ENCODE measurements around the gene SBF2.
"Not testable (repeated sequence)": the region's sequence is repeated elsewhere in the genome, so short reads cannot be mapped to it uniquely, and the experiment has no call there.

Gene SBF2

DNA sequence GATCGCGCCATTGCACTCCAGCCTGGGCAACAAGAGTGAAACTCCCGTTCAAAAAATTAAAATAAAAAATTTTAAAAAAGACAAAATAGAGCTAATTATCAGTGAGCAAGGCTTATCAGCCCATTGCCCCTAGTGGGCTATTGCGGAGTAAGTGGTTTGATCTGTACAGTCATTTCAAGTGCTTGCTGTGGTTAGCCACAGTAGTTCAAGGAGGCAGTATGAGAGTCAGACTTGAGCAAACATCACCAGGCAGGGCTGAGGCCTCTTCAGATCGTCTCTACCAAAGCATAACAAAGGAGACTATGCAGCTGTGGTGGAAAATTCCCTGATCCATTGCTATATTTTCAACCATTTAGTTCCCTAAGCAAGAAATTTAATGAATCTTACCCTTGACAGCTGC is 4.3 kb upstream of the SBF2 start:
- DNase-seq, result peak; percentile 25

DNA sequence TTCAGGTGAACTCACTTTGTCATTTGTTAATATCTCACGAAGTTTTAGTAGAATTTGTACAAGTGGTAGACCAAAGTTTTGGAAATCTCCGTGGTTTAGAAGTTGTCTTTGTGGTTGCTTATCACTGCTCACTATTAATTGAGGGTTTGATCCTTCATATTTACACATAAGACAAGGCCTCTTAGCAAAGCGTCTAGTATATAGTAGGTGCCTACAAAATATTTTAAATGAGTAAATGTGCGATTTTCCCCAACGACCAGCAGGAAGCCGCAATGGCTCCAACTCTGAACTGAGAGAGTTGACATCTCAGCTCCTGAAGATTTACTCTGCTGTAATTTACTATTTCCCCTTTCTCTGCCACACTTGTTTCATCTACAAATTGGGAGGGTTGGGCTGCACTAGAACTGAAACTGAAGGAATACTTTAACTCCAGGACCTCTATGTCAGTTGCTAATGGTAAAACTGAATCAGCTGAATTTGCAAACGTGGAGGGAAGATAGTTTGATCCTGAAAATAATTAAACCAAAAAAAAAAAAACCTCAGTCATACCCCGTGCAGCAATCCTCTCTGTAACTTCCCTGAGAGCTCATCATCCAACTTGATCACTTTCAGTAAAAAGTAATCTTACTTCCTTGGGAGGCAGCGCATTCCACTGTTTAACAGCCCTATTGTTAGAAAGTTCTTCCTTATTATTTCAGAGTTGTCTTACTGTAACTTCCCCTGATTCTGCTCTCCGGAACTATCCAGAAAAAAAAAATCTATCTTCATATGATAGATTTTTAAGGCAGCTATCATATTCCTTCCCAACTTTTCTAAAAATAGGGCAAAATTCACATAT is 1.3 kb upstream of the SBF2 start:
- DNase-seq, result no peak

DNA sequence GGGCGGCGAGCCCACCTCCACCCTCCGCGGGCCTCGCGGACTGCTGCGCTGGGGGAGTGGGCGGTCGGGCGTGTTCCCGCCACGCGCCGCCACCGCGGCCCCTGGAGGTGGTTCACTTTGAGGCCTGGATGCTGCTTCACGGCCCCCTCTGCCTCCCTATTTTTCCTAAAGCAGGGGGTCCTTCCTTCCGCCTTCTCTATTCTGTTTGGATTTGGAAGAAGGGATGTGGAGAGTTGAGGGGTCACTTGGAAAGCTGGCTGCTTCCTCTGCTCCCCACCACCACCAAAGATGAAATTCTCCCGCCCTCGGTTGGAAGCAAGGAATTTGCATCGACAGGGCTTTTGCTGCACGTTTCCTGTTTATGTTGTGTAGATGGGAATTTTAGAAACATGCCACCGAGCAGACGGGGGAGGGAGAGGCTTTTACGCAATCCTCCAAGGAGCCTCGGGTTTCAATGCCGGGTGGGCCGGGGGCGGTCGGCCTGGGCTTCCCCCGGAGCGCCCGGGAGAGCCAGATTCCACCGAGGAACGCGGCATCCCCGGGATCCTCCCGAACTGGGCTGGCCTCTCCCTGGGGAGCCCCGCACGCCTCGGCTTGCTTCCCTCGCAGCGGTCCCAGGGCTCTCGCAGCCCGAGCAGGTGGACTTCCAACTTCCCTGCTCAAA is 403 bp upstream of the SBF2 start:
- no peak for DNase-seq

DNA sequence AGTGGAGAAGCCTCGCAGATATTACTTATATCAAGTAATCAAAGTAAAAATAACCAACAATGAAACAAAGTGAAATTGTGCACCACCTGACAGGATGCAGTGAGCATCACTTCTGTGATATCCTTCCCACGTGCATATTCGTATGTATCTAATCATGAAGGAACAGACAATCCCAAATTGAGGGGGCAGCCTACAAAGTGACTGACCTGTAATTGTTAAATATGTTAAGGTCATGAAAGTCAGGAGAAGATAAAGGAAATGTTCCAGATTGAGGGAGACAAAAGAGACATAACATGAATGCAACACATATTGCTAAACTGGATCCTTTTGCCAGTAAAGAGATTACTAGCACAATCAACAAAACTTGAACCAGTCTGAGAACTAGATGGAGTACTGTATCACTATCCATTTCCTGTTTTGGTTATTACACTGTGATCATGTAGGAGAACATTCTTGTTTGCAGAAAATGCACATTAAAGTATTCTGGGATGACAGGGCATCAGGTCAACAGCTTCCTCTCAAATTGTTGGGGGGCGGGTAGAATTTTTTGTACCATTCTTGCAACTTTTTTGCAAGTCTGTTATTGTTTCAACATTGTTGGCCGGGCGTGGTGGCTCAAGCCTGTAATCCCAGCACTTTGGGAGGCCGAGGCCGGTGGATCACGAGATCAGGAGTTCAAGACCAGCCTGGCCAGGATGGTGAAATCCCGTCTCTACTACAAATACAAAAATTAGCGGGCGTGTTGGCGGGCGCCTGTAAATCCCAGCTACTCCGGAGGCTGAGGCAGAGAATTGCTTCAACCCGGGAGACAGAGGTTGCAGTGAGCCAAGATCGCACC is 2.0 kb downstream of the SBF2 start:
- DNase-seq, result no peak

DNA sequence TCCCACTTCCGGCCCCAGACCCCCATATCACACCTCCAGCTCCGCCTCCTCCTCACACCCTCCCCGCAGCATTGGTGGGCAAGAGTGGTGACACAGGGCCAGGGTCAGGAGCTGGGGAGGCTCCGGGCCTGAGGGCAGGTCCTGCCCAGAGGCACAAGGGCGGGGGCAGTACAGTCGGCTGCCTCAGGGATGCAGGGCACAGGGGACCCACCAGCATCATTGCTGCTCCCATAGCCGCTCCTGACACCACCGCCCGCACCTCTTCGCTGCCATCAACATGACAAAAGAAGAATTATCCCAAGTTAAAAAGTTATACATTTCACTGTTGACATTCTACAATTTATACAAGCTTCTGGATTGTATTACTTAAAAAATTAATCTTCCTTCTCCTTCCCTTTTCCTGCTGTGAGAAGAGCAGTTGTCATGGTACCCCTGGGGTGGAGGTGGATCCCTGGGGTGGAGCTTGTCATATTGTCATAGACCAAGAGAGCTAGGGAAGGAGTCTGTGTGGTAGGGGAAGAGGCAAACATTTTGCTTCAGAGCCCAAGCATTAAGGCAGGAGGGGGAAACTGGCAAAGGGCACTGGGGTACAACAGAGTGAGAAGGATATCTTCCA is 4.1 kb downstream of the SBF2 start:
- no peak for DNase-seq

DNA sequence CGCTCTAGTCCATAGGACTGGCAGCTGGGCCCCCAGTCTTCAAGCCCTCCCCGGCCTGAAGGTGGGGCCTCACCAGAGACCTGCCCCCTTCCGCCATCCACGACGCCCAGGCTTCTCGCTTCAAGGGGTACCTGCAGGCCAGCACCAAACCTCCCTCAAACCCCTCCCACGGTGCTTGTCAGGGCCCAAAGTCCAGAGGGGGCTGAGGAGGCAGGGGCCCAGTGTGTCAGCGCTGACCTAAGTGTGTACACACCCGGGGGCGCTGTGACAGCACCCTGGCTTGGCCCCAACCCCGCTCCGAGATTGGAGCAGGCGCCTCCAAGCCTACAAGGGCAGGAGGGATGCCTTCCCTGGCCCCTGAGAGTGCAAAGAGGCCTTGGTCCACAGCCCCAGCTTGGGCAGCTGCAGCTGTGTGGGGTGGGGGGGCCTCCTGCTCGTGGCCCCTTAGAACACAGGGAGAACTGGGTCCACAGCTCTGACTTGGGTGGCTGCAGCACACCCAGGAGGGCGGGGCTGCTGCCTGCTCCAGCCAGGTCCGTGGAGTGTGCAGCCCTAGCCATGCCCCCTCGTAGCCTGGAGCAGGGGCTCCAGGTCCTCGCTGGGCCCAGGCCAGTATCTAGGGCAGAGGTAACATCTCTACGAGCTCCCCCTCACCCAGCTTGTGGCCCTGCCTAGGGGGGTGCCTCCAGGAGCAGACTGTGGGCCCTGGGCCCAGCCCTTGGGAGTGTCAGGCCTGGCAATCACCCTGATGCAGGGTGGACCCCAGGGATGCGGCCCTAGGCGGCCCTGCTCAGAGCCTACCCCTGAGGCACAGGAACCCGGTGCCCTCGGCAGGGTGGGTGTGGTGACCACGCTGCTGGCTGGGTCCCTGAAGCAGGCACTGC is 4.9 kb downstream of the SBF2 start:
- DNase-seq, result no peak

DNA sequence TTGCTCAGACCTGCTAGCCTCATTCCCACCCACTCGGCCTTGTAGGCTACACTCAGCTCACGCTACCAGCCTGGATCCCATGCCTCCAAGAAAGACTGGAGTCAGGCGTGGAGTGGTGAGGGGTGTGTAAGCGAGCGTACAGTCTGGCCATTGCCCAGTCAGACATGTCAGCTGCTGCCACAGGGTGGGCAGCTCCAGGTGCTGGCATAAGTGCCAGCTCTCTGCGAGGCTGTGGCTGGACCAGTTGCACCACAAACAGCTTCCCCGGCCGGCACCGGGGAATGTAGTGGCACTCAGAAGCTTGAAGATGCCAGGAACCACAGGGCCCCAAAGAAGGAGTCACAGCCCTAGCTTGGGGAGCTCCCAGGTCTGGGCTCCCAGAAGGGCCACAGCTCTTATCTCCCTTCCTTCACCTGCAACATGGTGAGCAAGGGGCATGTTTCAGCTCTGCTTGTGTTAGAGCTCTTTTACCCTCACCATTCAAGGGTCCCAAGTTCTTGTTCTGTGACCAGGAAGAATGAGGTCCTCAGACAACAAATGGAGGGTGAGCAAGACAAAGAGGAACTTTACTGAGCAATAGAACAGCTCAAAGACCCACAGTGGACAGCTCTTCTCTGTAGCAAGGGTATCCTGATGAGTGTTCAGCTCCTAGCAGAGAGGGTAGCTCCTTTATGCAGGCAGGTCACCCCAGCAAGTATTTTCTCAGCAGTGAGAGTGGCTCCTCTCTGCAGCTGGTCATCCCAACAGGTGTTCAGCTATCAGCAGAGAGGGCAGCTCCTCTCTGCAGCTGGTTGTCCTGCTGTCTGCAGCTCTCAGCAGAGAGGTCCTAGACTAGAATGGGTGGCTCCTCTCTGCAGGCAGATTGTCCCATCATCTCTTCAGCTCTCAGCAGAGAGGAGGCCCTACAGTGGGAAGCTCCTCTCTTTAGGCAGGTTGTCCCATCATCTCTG is 6.0 kb downstream of the SBF2 start:
- DNase-seq, result no peak

DNA sequence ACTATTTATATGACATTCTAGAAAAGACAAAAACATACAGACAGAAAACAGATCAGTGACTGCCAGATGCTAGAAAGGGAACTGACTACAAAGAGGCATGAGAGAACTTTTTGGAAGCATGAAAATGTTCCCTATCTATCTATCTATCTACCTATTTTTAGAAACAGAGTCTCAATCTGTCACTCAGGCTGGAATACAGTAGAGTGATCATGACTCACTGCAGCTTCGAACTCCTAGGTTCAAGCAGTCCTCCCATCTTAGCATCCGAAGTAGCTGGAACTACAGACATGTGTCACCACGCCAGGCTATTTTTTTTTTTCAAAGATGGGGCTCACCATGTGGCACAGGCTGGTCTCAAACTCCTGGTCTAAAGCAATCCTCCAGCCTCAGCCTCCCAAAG is 6.9 kb downstream of the SBF2 start:
- DNase-seq, result no peak

DNA sequence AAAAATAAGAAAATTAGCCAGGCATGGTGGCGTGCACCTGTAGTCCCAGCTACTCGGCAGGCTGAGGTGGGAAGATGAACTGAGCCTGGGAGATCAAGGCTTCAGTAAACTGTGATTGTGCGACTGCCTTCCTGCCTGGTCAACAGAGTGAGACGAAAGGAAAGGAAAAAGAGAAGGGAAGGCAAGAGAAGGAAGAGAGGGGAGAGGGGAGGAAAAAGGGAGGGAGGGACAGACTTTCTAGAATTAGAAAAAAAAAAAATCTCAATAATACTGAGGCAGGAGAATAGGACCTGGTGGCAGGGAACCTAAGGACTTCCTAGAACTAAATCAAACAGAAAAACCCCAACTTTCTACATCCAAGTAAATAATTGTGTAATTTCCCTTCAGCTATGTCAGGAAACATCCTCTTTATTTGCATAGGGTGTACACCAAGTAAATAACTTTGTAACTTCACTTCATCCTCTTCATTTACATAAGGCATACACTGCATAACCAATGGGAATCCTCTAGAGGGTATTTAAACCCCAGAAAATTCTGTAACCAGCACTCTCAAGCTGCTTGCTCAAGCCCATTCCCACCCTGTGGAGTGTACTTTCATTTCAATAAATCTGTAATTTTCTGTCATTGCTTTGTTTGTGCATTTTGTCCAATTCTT is 8.7 kb downstream of the SBF2 start:
- DNase-seq, result no peak

DNA sequence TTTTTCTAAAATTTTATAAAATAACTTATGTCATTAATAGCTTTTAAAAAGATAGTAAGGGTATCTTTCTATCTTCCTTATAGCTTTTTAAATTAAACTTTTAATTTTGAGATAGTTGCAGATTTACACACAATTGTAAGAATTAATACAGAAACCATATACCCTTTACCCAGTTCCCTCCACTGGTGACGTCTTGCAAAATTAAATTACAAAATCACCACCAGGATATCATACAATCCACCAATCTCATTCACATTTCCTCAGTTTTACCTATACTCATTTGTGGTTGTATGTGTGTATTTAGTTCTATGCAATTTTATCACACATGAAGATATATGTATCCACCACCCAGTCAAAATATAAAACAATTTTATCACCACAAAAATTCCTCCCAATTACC is 10.0 kb downstream of the SBF2 start:
- no peak for DNase-seq

DNA sequence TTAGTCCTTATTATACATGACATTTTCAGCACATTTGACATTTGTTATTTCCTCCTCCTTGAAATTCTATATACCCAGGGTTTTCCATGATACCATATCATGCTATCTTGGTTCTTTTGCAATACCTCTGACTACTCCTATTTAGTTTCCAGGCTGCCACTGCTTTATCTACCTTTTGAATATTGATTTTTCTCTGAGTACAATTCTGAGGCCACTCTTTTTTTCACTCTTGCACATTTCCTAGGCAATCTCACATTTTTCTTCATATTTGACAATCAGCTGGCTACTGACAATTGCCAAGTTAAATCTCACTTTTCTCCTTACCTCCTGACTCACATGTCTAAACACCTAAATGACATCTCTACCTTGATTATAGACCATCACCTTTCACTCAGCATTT is 11.9 kb downstream of the SBF2 start:
- no peak for DNase-seq

DNA sequence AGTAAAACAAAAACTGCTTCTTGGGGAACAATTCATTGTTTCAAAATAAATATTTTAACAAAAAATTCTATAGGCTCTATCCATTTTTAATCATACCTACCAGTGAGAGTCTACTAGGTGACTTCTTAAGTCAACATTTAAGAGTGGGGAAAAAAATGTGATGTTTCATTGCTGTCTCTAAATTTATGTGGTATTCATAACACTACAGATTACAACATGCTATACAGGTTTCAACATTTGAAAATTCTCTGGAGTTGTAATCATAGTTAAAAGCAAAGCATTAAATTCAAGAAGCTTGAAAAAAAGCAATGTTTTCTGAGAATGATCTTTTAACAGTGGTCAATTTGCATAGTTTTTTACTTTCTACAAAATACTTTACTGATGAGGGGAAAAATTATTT is 18.3 kb downstream of the SBF2 start:
- DNase-seq, result no peak

DNA sequence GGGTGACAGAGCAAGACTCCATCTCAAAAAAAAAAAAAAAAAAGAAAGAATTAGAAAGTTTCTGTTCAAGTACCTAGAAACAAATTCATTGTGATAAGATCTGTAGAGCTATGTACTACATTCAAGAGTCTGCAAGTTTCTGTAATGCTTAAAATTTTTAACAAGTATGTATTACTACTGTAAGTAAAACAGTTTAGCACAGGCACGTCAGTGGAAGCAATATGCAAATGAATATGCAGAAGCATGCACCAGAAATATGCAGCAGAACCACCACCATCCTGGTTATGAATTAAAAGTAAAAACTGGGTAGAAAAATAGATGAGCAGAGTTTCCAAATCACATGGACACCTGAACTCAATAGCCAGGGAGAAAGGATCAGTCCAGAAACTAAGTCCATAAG is 19.3 kb downstream of the SBF2 start:
- DNase-seq, result no peak

DNA sequence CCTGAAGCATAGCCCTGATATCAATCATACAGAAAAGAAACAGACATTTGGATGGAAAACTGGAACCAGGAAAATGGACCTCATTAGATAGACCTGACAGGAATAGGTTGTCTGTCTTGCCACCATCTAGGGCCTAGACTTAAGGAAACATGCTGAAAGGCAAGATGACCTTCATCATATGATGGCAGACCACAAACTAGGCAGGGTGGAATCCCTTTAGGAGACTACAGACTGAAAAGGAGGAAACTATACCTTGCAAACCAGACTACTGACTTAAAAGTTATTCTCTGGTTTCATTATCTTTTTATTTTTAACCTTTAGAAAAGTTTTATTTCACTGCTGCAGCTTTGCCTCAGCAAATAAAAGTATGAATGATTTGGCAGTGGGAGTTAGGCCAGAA is 20.3 kb downstream of the SBF2 start:
- DNase-seq, result no peak

DNA sequence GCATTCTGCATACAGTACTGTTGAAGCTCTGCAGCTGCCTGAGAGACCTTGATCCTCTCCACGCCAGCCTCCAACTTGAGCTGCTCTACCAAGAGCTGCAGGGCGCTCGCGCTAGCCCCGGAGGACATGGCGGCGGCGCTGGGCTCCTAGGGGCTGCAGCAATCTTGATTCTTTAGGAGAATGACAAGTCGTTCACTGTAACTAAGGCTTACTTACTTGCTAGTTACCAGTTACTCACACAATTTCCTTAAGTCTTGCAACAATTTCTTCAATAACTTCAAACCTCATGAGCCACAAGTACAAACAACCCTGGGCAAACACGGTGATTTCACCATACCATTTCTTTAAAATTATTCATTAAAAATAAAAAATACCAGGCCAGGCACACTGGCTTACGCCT is 21.9 kb downstream of the SBF2 start:
- no peak for DNase-seq

DNA sequence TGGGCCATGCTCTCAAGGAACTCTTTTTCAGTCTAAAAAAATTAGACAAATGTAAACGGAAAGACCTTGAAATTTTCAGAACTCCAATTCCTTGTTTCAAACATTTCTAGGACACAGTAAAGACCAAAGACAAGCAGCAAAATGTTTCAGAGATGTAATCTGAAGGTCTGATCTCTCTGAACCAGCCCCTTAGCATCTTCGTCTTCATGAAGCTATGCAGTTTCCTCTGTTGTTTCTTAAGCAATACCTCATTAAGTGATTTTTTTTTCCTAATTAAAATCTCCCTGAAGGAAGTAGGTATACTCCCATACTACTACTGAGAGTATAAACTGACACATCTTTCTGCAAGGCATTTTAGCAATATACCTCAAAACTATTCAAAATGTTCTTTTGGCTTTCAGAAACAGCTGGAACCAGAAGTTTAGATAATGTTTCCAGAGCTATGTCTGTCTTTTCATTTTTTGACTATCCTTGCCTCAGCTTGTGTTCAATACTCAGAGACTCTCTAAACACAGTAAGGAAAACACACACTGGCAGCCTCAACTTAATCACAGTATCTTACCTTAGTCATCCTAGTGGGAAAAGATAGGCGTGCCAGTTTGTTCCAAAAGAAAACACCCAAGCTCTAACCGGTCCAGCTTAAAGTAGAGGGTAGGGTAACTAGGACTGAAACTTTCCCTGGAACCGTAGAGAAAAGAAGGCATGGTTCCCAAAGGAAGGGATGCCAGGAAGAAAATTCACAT is 25.1 kb downstream of the SBF2 start:
- DNase-seq, result no peak

DNA sequence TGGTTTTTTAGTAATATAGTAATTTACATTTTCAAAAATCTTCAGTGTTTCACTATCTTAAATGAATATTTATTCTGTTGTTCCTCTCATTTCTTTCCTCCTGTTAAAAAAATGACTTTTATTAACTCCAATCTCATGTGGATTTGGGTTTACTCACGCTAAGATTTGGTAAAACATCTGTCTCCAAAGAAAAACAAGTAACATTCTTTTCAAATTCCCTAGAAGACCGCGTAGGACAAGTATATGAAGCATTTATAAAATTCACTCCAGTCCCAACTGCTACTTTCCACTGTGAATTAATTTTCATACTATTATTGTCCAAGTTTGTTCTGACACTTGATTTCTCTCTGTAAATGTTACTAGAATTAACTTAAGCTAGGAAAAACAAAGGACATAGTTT is 26.2 kb downstream of the SBF2 start:
- DNase-seq, result no peak

DNA sequence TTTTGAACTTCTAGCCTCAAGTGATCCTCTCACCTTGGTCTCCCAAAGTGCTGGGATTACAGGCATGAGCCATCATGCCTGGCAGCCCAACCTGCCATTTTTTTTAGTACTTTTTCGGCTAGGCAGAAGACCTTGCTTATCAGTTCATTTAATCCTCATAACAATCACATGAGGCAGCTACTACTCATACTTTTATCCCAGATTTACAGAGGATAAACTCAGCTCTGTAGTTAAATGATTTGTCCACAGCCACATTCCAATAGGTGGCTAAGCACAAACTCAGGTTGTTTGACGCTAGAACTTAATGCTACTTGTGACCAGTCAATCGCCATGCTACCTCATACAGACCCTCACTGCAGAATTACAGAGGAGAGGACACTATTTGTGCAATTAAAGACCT is 28.1 kb downstream of the SBF2 start:
- DNase-seq, result no peak

DNA sequence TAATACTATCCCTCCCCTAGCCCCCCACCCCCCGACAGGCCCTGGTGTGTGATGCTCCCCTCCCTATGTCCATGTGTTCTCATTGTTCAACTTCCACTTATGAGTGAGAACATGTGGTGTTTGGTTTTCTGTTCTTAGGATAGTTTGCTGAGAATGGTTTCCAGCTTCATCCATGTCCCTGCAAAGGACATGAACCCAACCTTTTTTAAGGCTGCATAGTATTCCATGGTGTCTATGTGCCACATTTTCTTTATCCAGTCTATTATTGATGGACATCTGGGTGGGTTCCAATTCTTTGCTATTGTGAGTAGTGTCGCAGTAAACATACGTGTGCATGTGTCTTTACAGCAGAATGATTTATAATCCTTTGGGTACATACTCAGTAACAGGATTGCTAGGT is 29.3 kb downstream of the SBF2 start:
- not testable (repeated sequence) for DNase-seq

DNA sequence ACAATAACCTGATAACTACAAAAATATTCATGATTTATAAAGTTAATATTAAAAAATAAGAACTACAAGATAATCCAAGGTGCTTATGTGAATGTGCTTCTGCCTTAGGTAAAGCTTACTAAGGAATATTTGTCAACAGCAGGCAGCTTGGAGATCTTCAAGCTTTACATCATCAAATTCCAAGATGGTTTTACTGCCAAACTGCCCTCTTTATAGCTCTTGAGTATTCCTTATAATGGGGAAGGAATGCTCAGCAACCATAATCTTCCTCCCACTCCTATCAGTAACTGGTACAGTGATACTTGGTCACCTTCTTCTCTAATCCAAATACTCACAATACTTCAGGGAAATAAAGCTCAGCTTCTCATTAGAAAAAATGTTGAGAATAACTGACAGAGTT is 30.1 kb downstream of the SBF2 start:
- DNase-seq, result no peak
